Inferior parietal cortex (tissue), 1 donor: ENCODE measurements around the gene RAD51B.
"Not testable (repeated sequence)": the region's sequence is repeated elsewhere in the genome, so short reads cannot be mapped to it uniquely, and the experiment has no call there.

Experiments used
- DNase-seq: peaks from one replicate; pipeline ENCODE4 v3.0.0-alpha.2; 2016; ENCODE audit errors: extremely low spot score

Gene RAD51B

DNA sequence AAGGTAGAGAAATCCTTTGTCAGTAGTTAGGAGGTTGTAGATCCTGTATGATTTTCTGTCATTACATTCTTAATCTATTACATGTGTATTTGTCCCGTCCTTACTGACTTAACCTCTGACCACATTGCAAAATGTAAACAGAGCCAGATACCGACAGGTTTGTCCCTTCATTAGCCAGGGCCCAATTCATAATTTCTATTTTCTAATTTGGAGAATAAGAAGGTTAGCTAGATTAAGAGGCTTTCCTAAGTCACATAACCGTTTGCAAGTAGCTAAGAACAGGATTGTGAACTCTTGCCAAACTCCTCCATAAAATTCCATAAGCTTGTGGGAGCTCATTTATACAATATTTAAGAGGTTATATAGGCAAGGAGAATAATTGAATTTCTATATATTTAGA is 352.6 kb downstream of the RAD51B start:
- no peak for DNase-seq

DNA sequence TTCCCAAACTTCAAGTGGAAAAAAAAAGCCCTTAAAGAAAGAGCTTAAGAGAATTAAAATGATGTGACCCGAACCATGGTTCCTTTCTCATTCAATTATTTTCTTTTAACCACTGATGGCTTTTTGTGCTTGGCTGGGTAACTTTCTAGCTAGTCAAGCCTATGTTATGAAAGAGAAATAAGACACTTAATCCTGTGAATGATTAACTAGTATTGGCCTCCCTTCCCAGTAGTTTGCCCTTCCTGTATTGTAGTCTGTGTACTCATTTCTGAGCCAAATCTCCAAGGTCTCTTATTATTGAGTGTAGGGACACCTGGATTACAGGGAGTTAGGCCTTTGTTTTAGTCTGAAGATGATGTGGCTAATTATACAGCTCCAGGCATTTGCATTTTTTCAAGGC is 353.0 kb downstream of the RAD51B start:
- no peak for DNase-seq

DNA sequence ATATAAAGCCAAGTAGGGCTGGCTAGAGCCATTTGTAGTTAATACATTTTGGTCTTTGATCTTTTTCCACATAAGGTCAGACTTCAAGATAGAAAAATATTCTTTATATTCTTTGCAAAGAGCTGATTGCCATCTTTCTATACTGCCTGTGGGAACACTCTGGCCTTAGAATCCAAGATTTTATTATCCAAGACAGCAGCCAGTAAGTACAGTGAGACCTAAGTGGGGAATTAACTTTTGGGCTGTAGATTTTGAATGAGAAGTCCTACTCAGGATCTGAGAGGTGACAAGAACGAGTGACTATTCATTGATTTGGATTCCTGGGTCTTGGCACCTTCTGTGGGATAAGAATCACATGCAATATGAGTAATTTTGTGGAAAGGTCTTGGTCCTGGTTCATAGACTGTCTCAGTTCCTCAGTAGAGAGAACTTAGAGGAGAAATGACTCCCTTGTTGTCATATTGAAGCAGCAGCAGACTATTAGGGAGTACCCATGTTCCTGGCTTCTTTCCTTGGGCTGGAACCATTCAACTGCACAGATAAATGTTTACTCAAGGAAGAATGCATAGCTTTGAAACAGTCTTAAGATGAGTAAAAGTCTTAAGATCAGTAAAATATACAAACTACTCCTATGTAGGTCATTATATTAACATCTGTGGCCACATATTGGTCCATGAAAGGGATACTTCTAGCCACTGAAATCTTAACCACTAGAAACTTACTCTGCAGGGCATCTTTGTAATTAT is 353.8 kb downstream of the RAD51B start:
- no peak for DNase-seq

DNA sequence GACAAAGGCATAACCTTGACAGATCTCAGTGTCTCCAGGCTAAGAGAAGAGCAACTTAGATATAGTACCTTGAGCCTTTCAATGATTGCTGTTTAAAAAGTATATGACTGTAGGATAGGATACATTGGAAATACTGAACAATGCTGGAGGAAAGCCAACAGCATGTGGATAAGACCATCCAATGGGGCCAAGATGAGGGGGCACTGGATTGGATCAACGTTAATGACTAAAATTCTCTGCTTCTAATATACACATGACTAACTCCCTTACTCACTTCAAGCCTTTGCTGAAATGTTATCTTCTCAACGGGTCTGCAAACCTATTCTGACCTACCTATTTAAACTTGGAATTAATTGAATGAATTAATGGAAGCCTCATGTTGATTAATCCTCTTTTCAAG is 354.9 kb downstream of the RAD51B start:
- DNase-seq = no peak

DNA sequence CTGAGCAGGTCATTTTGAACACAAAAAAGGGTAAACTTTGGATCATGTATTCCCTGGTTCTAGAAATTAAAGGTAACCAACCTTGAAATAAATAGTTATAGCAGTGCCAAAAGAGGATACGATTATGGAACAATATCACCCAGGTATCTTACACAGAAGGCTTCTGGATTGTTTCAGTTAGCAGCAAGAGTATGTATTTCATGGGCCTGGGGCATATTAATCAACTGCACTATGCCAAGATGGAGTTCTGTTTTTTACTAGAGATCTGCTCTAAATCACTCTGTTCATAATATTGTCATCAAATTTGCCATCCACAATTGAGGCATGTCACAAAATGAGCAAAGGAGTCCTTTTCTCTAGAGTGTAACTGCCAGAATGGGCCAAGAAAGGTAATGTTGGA is 357.1 kb downstream of the RAD51B start:
- DNase-seq = no peak

DNA sequence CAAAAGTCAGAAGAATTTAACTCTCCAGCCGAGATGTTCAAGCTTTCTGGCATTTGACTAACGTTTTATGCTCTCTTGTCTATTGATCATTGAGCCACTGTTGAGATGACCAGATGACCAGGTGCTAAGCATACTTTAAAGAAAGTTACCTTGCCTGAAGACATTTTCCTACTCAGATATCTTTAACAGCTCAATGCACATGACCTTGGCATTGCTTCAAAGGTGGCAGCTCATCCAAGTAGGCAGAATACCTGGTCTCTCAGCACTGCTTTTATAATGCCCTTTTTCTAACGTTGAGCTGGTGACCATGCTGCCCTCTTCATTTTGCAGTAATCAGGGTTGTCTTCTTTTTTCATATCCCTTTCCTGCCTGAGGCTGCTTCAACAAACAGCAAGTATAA is 358.1 kb downstream of the RAD51B start:
- DNase-seq = no peak

DNA sequence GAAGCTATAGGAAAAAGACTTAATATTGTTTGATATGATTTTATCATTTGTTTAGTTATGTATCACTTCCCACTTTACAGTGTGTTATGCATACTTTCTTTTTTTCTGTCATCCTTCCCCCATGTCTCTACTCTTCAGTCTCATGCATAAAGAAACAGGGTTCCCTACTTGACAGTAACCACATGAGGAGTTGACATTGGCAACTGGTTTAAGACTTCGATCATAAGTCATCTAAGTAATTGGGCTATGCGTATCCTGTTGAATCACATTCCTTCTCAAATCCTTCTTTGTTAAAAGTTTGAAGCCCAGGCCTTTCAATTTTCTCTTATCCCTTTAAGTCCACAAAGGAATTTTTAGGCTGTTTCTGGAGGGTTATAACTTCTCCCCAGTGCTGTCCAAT is 358.7 kb downstream of the RAD51B start:
- DNase-seq = no peak

DNA sequence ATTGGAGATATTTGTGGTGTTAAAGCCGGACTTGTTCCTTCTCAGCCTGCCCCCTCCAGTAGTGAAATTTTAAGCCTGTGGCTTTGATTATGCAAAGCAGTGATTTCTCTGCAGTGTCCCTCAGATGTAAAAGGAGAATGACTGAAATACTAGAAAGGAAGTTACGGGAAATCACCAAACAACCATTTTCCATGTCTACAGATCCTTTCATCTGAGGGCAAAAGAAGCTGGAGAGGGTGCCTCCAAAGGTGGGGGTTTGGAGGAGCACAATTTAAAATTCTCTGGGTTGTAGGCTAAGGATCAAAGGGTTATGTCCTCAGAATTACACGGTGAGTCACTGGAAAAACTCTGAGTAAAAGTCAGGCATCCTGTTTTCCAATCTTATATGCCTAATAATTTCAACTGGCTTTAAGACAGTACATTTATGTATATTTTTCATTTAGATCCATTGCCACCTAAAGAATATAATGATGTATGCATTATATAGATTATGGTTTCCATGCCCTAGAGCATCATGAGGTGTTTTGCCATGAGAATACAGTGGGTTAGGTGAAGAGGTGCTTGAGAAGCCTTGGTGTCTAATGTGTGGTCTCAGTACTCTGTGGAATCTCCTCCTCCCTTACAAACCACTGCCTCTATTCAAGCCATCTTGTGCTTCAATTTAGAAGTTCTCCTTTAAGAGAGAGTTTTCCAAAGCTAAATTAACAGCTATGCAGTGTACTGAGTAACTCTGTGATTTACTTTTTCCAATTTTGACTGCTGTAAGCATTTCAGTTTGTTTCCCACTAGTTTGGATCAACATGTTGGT is 362.1 kb downstream of the RAD51B start:
- no peak for DNase-seq

DNA sequence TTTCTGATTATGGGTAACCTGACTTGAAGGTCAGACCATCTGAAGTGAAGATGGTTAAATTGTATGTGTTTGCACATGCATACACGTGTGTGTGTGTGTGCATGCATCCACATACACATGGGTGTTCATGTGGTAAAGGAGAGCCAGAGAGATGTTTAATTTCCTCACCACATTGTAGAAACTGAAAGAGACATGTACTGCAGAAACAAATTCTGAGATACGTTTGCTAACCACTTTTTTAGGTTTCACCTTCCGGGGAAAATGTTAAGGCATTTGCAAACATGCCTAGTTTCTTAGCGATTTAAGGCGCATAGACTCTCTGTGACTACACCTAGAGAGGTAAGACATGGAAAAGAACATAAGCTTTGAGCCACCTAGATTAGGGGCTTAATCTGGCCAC is 362.9 kb downstream of the RAD51B start:
- DNase-seq = no peak

DNA sequence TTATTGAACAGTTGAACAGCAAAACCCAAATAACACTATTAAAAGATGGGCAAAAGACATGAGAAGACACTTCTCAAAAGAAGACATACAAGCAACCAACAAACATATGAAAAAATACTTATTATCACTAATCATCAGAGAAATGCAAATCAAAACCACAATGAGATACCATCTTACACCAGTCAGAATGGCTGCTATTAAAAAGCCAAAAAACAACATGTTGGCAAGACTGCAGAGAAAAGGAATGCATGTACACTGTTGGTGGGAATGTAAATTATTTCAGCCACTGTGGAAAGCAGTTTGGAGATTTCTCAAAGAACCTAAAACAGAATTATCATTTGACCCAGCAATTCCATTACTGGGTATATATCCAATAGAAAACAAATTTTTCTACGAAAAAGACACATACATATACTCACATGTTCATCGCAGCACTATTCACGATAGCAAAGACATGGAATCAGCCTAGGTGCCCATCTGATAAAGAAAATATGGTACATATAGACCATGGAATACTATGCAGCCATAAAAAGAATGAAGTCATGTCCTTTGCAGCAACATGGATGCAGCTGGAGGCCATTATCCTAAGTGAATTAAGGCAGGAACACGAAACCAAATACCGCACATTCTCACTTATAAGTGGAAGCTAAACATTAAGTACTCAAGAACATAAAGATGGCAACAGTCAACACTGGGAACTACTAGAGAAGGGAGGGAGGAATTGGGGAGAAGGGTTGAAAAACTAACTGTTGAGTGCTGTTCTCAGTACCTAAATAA is 367.1 kb downstream of the RAD51B start:
- DNase-seq = not testable (repeated sequence)

DNA sequence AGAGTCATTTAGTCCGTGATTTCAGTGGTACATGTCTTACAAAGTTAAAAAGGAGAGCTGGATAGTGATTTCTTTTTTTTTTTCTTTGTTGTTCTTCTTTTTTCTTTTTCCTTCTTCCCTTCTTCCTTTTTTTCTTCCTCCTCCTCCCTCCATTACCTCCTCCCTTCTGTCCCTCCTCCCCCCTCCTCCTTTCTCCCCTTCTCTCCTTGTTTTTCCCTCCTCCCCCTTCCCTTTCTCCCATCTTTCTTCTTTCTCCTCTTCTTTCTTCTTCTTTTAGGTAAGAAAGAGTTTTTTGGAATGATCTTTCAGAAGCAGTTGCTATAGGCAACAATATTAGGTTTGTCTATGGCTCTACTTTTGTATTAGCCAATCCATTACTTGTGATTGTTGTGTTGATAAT is 368.6 kb downstream of the RAD51B start:
- DNase-seq = no peak

DNA sequence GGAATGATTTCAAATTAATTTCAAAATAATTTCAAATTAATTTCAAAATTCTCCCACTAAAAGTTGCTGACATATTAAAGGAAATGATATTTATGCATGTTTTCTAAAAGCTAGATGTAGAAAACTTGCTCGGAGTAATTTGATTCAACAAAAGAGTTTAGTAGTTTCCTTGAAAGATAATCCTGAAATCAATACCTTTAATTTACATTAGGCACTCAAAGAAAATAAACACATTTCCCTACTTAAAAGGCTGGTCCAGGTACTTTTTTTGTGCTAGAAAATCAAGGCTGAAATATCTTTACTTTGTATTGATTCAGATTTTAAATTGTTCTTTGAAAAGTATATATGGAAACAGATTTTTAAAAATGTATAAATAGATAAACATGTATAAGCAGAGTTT is 370.5 kb downstream of the RAD51B start:
- DNase-seq = no peak

DNA sequence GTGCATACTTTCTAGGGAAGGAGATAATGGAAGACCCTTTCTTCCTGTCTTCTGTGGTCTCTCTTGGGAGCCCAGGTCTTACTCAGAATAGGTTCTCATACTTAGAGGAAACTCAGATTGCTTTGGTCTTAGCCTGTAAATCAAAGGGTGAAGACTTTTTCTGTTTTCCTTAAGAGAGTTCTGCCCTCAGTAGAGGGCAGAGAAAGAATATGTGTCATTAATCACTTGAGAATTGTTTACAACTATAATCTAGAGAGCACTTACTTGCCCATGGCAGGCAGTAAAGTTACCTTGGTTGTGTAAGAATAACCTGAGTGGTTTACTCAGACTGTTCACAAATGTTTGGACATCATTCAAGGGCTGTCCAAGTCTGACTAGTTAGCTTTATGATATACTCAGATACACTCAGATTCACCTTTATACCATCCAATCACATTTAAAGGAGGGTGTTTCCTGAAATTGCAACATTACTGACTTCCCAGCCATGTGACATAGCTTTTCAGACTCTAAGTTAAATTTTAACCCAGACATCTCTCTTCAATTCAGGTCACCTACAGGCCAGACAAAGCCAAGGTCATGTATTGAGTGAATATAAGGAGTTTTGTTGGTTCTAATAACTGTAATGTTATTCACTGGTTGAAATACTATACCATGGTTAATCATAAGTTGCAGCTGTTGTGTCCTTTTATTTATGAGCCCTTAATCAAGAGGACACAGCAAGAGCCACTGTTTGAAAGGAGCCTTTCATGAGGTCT is 372.2 kb downstream of the RAD51B start:
- no peak for DNase-seq

DNA sequence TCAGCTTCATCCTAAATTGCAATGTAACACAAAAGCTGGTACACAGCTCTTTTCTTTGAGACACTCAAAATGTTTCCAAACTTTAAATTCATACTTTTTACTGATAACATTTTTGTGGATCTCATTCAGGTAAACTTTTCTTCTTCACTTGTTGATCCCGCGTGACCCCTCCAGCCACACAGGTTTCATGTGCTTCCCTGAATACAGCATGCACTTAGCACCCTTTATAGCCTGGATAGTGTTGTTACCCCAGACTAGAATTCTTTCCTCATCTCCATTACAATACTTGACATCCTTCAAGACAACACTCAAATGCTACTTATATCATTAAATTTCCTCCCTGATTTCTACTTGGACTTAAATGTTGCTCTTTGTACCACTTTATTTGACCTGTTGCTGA is 373.4 kb downstream of the RAD51B start:
- no peak for DNase-seq

DNA sequence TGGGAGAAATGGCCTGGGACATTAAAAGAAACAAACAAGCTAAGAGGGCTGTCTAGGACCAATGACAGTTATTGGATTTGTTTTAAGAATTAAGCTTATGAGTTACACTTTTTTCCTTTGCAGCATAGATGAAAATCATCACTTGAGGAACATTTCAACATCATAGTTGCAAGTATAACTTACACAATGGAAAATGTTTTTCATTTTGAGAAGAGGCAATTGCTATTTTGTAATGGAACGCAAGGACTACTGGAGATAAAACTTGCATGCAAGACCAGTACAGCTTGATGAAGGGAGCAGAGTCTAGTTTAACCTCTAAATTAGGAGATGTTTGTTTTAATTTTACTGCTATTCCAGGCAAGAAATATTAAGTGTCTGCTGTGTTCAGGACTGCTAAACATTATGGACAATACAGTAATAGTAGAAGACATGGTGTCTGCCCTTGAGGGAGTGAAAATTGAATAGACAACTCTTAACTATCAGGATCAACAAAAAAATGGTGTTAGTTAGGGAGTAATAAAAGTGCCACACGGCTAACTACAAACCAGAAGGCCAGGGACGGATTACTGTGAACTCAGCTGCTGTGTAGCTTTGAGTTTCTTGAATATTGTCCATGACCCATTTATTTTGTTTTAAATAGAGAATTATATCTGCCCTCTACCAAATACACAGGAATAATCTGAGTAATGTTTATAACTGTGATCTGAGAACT is 374.5 kb downstream of the RAD51B start:
- no peak for DNase-seq

DNA sequence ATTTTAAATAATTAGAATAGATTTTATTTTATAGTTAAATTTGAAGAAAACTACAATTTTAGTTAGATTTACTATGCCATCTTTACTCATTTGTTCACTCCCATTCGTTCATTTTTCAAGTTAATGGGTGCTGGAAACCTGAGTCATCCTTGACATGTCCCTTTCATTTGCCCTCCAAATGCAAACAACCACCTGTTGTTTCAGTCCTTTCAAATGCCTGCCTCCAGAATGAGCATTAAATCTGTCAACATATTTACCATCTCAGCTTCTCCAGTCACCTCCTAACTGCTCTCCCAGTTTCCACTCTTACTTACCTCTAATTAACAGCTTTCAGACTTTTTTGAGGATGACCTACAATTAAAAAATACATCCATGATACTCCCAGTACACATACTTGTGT is 375.5 kb downstream of the RAD51B start:
- DNase-seq = no peak

DNA sequence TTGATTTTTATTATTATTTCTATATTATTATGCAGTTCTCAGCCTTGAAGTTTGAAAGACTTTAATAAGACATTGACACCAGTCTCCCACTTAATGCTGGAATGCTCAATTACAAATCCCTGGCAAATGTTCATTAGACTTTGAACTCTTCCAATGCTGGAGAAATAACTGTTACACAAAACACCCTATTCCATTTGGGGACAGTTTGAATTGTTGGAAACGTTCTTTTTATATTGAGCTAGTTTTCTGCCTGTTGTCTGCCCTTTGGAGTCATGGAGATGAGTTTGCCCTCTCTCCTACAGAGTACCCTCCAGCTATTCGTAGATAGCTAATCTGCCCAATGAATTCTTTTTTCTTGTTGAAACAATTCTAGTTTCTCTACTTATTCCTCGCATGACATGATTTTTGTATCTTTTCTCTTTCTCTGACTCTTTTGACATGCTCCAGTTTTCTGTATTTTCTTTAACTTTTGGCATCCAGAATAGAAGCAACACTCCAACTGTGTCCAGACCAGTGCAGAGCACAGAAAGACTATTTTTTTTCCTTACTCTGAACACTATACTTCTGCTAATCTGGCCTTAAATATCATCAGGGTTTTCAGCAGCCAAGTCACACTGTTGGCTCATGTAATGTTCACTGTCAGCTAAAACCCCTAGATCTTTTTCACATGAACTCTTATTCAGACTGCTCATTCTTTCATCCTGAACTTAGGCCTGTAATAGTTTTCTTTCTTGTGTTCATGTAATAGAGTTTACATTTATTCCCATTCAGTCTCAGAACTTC is 379.3 kb downstream of the RAD51B start:
- DNase-seq = no peak

DNA sequence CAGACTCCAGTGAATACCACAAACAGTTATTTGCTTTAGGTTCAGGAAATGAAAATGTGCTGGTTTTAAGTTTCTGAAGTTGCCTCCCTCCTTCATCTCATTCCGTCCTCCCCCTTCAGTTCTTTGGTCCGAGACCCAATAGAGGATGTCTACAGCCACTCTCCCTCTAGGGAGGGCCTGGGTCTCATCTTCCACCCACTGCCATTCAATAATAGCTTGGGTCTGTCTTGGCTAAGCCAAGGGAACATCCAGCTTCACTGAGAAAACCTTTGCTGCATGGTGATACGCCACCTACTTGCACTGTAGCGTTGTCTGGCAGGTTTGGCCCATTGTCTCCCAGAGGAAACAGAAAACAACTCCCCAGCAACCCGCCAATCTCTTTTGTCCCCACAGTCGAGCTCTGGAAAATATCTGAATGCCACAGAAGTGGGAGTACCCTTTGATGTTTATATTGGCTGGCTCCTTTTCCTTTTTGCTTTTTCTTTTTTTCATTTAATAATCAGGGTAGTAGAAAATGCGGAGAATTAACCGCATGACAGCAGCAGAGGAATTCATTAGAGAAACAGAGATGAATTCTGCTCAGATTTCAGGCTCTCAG is 380.1 kb downstream of the RAD51B start:
- no peak for DNase-seq

DNA sequence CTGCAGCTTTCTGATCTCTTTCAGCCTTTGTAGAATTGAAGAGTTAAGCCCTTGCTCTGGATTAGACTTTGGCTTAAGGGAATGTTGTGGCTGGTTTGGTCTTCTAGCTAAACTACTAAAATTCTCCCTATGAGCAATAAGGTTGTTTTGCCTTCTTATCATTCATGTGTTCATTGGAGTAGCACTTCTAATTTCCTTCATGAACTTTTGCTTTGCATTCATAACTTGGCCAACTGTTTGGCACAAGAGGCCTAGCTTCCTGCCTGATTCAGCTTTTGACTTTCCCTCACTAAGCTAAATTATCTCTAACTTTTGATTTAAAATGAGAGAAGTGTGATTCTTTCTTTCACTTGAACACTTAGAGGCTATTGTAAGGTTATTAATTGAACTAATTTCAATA is 384.3 kb downstream of the RAD51B start:
- DNase-seq = no peak

DNA sequence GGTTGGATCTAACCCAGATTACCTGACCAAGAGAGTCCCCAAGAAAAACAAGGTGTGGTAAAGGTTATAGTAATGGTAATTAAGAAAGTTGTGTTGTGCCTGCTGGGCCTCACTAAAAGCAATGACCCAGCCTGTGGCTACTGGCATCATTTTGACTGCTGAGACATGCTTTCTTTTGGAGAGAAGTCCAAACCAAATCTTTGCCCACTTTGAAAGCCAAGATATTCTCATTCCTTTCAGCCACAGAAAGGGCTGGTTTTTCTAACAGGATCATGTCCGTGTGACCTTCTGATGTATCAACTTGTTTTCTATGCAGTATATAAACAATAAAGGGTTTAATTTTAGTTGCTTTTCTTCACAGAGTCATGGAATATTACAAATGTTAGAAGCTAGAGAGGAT is 388.6 kb downstream of the RAD51B start:
- no peak for DNase-seq
